Mammary epithelial cell (primary cell): Measurements from ENCODE around the gene MALT1.

Source experiments
- EZH2 ChIP-seq: IDR thresholded peaks from 2 replicates; pipeline ENCODE4 v1.6.1; 2012; ENCODE audit warnings: low read length, inconsistent platforms, borderline replicate concordance
- TF ChIP-seq, protein P1 (sequence below), 2 donors: IDR thresholded peaks in 1 of 2; conservative IDR thresholded peaks in 1 of 2; 2 replicates each; pipeline ENCODE4 v1.5.1; 2011 to 2012; ENCODE audit warnings: inconsistent platforms in 2 of 2, low read length in 2 of 2, mild to moderate bottlenecking in 2 of 2, control low read depth in 1 of 2, low read depth in 1 of 2; ENCODE audit not compliant: insufficient read depth in 1 of 2; ENCODE audit errors: extremely low read depth in 1 of 2

DNA sequence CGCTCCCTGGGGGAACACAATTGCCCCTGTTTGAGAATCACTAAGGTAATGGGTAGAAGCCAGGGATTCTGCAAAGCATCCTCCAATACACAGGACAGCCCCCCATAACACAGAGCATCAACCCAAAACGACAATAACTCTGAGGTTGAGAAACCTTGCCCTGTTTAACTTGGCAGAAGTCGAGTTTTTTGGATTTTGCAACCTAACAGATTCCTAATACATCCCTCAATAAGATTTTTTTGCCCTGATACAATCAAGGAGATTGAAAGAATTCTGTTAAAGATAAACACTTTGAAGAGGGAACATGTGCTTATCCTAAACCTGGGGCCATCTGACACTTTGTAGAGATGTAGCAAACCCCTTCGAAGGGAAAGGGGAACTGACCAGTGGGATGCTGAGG is 100.9 kb downstream of the MALT1 start:
- TF ChIP-seq, protein P1, sequence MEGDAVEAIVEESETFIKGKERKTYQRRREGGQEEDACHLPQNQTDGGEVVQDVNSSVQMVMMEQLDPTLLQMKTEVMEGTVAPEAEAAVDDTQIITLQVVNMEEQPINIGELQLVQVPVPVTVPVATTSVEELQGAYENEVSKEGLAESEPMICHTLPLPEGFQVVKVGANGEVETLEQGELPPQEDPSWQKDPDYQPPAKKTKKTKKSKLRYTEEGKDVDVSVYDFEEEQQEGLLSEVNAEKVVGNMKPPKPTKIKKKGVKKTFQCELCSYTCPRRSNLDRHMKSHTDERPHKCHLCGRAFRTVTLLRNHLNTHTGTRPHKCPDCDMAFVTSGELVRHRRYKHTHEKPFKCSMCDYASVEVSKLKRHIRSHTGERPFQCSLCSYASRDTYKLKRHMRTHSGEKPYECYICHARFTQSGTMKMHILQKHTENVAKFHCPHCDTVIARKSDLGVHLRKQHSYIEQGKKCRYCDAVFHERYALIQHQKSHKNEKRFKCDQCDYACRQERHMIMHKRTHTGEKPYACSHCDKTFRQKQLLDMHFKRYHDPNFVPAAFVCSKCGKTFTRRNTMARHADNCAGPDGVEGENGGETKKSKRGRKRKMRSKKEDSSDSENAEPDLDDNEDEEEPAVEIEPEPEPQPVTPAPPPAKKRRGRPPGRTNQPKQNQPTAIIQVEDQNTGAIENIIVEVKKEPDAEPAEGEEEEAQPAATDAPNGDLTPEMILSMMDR (conservative IDR thresholded peaks at IDR 0.05 in 1 of 2, IDR thresholded peaks at IDR 0.05 in 1 of 2; ENCODE audit: extremely low read depth in 1 of 2, insufficient read depth in 1 of 2, low read depth in 1 of 2, low read length in 2 of 2): no peak
- no peak for TF ChIP-seq EZH2
